Fibroblast of the aortic adventitia (primary cell): ENCODE results near the gene MARCHF11. TPM values are rescaled to one million over a fixed set of nuclear protein-coding genes. Genes with fewer than 3 reads are reported as not detected.

ENCODE experiments used
- DNase-seq: peaks from one replicate; pipeline ENCODE4 v3.0.0-alpha.2; 2010; ENCODE audit warnings: low read depth
- H3K4me3 ChIP-seq: 2 replicates; pipeline ENCODE4 v1.5.1; 2011; ENCODE audit warnings: low read depth, mild to moderate bottlenecking, control low read depth, low read length, moderate library complexity
- total RNA-seq: library from RNA; depleted of rRNA; stranded (reverse); fragments of >200 nt; gene quantifications from 2 replicates; pipeline ENCODE4 v1.2.3, GENCODE V29; 2012; ENCODE audit warnings: low replicate concordance
- TF ChIP-seq, protein P1 (sequence below): IDR thresholded peaks from 2 replicates; pipeline ENCODE4 v1.5.1; 2011; ENCODE audit warnings: mild to moderate bottlenecking, low read length, control low read depth, inconsistent platforms; ENCODE audit not compliant: insufficient read depth

The MARCHF11 gene
- total RNA-seq, 1 donor = not detected

DNA sequence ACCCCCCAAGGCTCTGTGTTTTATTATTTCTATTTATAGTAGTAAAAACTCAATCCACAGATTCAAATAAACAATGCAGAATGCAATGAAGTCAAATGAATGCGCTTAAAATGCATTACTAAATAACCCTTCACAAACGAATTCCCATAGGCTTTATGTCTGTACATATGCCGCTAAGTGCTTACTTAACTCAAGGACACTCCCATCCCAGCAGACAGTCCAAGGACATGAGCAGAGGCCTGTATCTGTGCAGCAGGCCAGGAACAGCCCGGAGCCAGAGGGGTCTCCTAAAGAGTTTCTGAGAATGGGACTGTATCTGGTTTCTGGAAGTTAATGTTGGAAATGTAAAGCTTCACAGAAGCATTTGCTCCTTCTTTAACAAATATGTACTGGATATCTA lies 59.8 kb downstream of the MARCHF11 start:
- no peak overlapping the region for H3K4me3 ChIP-seq
- TF ChIP-seq, protein P1, sequence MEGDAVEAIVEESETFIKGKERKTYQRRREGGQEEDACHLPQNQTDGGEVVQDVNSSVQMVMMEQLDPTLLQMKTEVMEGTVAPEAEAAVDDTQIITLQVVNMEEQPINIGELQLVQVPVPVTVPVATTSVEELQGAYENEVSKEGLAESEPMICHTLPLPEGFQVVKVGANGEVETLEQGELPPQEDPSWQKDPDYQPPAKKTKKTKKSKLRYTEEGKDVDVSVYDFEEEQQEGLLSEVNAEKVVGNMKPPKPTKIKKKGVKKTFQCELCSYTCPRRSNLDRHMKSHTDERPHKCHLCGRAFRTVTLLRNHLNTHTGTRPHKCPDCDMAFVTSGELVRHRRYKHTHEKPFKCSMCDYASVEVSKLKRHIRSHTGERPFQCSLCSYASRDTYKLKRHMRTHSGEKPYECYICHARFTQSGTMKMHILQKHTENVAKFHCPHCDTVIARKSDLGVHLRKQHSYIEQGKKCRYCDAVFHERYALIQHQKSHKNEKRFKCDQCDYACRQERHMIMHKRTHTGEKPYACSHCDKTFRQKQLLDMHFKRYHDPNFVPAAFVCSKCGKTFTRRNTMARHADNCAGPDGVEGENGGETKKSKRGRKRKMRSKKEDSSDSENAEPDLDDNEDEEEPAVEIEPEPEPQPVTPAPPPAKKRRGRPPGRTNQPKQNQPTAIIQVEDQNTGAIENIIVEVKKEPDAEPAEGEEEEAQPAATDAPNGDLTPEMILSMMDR = no peak
- DNase-seq = no peak

DNA sequence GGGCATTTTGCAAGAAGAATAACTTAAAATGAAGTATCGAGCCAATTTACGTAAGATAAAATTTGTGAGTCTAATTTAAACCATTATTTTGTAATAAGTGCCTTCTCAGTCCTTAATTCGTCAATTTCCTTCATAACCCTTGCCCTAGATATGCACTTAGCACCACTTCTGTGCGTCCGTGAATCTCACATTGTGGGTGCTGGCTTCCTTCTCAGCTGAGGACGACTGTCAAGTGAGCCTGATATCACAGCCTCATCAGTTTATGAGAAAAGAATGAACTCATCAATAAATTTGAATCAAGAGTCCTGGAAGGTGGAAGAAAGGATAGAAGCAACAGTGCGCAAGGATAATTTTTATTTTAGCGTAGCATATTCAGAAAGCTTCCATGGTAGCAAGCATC lies 64.5 kb downstream of the MARCHF11 start:
- no peak overlapping the region for H3K4me3 ChIP-seq
- DNase-seq = no peak
- TF ChIP-seq, protein P1 = no peak

DNA sequence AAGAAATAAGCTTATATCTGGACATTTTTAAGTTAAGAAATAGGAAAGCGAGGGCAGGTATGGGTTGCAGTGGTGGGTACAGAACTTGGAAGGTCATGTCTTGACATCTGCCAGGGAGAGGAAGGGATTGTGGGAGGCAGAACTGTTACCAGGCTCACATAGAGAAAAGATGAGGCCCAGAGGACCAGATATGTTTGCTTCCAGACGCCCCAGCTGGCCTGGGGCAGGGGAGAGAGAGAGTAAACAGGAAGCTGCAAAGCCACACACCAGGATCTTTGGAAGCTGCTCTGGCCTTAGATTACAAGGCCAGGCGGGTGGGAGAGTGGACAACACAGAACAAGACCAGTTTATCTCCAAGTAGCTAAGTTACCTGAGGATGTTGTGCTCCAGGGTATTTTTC lies 71.2 kb downstream of the MARCHF11 start:
- no peak overlapping the region for H3K4me3 ChIP-seq
- TF ChIP-seq, protein P1 = no peak
- no peak for DNase-seq

DNA sequence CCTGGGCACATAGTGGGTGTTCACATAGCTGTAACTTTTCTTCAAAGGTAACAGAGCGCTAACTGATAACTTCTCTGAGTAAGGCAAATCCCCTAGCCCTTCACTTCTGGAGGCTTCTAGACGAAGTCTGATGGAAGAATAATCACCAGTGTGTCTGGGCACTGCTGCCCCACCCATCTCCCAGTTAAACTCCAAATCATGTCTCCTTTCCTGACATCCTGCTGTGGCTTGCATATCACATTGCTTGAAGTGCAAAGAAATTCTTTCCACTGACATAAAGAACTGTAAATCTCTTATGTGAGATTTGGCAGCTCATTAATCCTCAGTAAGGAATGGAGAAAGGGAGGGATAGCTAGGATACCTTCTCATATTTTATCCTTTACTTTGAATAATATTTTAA lies 74.6 kb downstream of the MARCHF11 start:
- H3K4me3 ChIP-seq = no peak overlapping the region
- TF ChIP-seq, protein P1 = no peak
- DNase-seq = no peak

DNA sequence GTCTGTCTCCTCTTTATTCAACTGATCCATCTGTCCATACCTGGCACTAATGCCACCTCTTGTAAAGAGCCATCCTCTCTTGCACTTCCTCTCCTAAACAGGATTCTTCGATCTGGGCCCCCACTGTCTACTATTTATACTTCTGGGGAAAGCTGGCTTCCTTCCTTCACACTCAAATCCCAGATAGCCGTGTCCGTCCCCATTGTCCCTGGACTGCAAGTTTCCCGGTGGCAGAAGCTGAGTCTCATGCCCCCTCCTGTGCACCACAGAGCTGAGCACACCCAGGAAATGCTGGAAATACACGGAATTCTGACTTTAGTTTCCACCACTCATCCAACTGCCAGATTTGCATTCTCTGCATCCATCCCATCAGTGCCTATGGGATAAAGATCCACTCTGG lies 84.0 kb downstream of the MARCHF11 start:
- DNase-seq = no peak
- TF ChIP-seq, protein P1 = no peak
- H3K4me3 ChIP-seq = no peak overlapping the region

DNA sequence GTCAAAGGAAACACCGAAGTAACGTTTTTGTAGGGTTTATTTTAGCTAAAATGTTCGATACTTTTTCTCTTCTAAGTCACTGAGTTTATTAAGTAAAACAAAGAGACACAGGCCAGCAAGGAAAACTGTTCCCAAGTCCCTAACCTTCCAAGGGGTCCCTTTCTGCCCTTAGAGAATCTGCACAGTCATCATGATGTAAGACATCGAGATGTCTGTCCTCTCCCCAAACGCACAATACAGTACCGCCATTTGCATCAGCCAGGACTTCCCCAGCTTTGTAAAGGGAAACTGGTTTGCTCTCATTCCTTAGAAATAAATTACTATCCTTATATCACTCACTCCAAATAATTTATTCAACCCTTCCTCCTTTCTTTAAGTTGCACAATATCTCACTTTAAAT lies 89.3 kb downstream of the MARCHF11 start:
- TF ChIP-seq, protein P1 = no peak
- DNase-seq = no peak
- no peak overlapping the region for H3K4me3 ChIP-seq

DNA sequence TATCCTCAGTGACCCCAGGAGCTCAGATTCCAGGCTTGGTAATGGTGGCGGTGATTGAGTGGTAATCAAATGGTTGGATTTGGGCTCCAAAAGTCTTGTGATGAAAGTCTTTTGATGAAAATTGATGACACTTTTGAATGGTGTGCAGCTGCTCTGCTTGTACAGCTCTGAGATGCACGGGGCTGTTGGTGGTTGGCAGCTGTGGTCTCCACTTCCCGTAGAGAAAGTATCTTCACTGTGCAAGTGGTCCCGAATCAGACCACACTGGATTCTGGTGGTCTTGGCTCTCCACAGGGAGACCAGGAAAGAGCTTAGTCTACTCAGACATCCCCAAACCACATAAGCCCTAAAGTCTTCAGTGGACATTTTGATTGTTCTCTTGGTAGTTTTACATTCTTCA lies 96.6 kb downstream of the MARCHF11 start:
- DNase-seq = no peak
- TF ChIP-seq, protein P1 = no peak
- H3K4me3 ChIP-seq = no peak overlapping the region
